ENCODE results near the gene LHFPL3.

DNA sequence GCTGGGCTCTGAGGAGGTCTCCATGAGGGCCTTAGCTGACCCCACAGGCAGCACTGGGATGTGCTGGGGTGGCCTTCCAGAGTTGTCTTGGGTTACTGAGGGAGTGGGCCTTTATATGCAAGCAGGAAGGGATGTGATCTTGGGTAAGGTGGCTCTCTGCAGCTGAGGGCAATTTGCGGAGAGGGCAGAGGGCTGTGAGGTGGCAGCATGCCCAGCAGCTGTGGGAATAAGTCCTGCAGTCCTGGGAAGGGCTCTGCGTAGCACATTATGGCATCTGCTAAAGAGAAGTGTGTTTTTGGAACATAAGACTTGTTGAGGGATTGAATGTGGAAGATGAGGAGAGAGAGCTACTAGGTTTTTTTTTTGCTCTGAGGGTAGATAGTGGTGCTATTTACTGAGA is 586.0 kb downstream of the LHFPL3 start:
- TF ChIP-seq, protein P1, sequence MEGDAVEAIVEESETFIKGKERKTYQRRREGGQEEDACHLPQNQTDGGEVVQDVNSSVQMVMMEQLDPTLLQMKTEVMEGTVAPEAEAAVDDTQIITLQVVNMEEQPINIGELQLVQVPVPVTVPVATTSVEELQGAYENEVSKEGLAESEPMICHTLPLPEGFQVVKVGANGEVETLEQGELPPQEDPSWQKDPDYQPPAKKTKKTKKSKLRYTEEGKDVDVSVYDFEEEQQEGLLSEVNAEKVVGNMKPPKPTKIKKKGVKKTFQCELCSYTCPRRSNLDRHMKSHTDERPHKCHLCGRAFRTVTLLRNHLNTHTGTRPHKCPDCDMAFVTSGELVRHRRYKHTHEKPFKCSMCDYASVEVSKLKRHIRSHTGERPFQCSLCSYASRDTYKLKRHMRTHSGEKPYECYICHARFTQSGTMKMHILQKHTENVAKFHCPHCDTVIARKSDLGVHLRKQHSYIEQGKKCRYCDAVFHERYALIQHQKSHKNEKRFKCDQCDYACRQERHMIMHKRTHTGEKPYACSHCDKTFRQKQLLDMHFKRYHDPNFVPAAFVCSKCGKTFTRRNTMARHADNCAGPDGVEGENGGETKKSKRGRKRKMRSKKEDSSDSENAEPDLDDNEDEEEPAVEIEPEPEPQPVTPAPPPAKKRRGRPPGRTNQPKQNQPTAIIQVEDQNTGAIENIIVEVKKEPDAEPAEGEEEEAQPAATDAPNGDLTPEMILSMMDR (IDR thresholded peaks at IDR 0.05): no peak
- TF ChIP-seq POLR2A (IDR thresholded peaks at IDR 0.05): no peak

Data from Peyer's patch (tissue), 4 donors.